GM12872 (cell line): ENCODE results near the gene HSD17B3.

Source experiments
- CTCF ChIP-seq: IDR thresholded peaks from 3 replicates; pipeline ENCODE4 v1.5.1; 2011; ENCODE audit warnings: low read depth, mild to moderate bottlenecking, low read length, moderate library complexity; ENCODE audit not compliant: insufficient read depth

Gene HSD17B3

DNA sequence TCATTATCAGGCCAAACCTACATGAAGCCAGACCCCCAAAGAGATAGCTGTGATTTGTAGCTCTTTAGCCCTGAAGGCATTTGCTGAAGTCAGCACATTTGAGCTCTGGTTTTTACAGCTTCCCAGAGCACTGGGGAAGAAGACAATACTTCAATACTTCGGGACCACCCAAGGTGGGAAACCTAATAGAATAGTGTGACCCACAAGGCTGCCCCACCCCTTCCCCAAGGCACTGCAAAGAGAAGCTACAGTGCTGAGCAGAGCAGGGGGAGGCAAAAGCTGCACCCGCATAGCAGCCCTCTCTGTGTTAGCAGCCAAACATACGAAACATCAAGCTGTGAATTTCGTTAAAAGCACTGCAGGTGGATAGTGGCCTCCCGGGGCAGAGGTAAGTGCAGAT, 87.3 kb downstream of the HSD17B3 start:
- no peak for TF ChIP-seq CTCF

DNA sequence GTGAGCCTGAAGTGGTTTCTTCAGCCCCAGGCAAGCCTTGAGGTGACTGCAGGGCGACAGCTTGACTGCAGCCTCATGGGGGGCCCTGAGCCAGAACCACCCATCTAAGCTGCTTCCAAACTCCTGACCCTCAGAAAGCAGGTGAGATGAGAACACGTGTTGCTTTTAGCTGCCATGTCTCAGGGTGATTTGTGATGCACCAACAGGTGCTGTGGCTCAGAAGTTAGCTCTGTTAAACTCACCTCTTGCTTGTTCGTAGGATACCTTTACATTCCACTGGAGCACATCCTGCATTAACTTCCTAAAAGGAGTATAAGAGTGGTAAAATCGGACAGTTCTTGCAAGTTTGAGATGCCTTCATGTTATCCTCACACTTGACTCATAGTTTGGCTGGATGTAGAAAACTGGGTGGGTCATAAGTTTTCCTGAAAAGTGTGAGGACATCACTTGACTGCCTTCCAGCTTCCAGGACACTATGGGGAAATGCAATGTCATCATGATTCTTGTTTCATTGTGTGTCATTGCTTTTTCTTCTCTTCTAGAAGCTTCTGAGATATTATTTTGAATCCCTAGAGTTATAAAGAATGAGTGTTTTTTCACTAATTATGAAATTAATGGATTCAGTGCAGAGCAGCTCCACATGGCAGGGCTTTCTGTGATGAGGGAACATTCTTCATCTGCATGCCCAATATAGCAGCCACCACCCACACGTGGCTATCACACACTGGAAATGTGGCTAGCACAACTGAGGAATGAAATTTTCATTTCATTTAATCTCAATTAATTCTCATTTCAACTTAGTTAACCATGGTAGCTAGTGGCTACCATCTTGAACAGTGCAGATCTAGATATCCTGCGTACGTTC, 92.3 kb downstream of the HSD17B3 start:
- no peak for TF ChIP-seq CTCF

- TF ChIP-seq CTCF = no peak
These were observed 95.7 kb downstream of the HSD17B3 start for GRCh38 chr9:96206156-96206751.

DNA sequence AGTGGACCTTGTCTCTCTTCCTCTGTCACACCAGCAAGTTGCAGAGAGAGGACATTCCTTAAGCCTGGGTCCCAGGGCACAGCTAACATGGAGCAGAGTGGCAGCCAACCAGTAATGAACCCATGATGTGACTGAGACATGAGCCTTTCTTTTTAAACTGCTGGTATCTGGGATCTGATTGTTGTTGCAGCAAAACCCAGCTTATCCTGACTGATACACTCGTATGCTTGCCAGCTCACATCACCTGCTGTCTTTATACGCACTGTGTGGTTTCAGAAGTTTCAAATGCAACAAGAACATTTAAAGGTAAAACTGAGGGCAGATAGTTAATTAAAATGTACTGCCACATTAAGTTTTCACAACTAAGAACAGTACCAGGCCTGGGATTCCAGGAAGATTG, 97.1 kb downstream of the HSD17B3 start:
- no peak for TF ChIP-seq CTCF

GRCh38 chr9:96203867-96204501, 98.0 kb downstream of the HSD17B3 start:
- TF ChIP-seq CTCF = no peak

DNA sequence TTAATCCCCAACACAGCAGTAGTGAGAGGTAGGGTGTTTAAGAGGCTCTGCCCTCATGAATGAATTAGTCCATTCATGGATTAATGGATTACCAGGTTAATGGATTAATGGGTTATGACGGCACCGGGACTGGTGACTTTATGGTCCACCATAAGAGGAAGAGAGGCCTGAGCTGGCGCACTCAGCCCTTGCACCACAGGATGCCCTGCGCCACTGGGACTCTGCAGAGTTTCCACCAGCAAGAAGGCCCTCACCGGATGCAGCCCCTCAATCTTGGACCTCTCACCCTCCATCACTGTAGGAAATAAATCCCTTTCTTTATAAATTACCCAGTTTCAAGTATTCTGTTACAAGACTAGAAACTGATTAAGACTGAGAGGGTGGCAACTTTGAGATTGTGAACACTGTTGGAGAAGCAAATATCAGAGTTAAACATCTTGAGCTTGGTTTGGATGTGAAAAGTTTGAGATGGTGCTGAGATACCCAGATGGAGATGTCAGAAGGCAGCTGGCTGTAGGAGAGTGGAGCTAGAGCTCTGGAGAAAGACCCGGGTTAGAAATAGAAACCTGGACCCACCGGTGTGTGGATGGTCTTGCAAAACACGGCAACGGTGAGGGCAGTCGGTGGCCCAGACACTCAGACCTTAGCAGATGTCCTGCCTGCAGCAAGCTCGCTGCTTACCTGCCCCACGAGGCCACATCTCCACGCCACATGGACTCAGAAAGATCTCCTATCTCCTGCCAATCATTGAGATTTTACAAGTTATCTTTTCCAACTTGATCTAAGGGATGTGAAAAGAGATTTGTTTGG, 98.8 kb downstream of the HSD17B3 start:
- TF ChIP-seq CTCF = no peak

GRCh38 chr9:96201140-96201539, 100.8 kb downstream of the HSD17B3 start:
- no peak for TF ChIP-seq CTCF
